H1 (cell line): ENCODE data around the gene DHH. TPM values are rescaled to one million over a fixed set of nuclear protein-coding genes. Genes with fewer than 3 reads are reported as not detected.
A peak's percentile ranks its signal among the peaks of the same experiment; 100 is the strongest.

Experiments used
- ATF3 ChIP-seq: IDR thresholded peaks from 2 replicates; pipeline ENCODE4 v1.6.1; 2011; ENCODE audit warnings: low read depth, mild to moderate bottlenecking, low read length; ENCODE audit not compliant: insufficient read depth
- BACH1 ChIP-seq: IDR thresholded peaks from 2 replicates; pipeline ENCODE4 v1.6.1; 2012; ENCODE audit warnings: low read length, improper control_type of control experiment
- BRCA1 ChIP-seq: IDR thresholded peaks from 2 replicates; pipeline ENCODE4 v1.6.1; 2012; ENCODE audit warnings: low read depth, low read length, improper control_type of control experiment
- CHD7 ChIP-seq: fragments of 300-600 bp; sonication (generic); IDR thresholded peaks from 2 replicates; pipeline ENCODE4 v1.7.1; 2012; ENCODE audit warnings: low read length, moderate library complexity, mild to moderate bottlenecking, inconsistent platforms; ENCODE audit not compliant: insufficient replicate concordance
- MAX ChIP-seq: IDR thresholded peaks from 2 replicates; pipeline ENCODE4 v1.6.1; 2012; ENCODE audit warnings: inconsistent platforms
- PHF8 ChIP-seq: fragments of 200-600 bp; sonication (generic); conservative IDR thresholded peaks from 2 replicates; pipeline ENCODE4 v1.7.1; 2012; ENCODE audit warnings: low read depth, mild to moderate bottlenecking, inconsistent platforms, low read length, moderate library complexity
- USF2 ChIP-seq: IDR thresholded peaks from 2 replicates; pipeline ENCODE4 v1.6.1; 2011; ENCODE audit warnings: low read length, improper control_type of control experiment
- ZNF274 ChIP-seq: IDR thresholded peaks from 2 replicates; pipeline ENCODE4 v1.7.0; 2012; ENCODE audit warnings: low read length, borderline replicate concordance; ENCODE audit errors: extremely low read depth
- polyA plus RNA-seq, 7 experiments: library from polyadenylated mRNA; depleted of rRNA in 3 of 7; stranded (reverse) in 5 of 7; unstranded in 2 of 7; fragments of >200 nt in 5 of 7; fragments of 200-250 nt in 2 of 7; gene quantifications; 1 replicate in 5 of 7; 2 replicates in 1 of 7; 4 replicates in 1 of 7; pipeline versions ENCODE4 v1.2.1 to v1.2.3, GENCODE V29; 2011 to 2013; ENCODE audit warnings: missing spikeins in 2 of 7, mixed read lengths in 2 of 7
- total RNA-seq: library from RNA; stranded (reverse); fragmentation: NEBNext Ultra II Directional; extraction: Animal tissue kit (Norgen Biotek cat#: 25700); gene quantifications from 2 replicates; pipeline ENCODE4 v1.2.1, GENCODE V29; 2021

Gene DHH
- total and polyA plus RNA-seq, 2 of the 8 experiments (the other 6 are each of a cell fraction or from before 2014, with no cell fraction given) = 0.03 to 0.11 TPM

GRCh38 chr12:49131051-49131893 lies 36.7 kb upstream of the DHH start, which contains the start of gene TUBA1B (continued):
- no peak for TF ChIP-seq CHD7
- no peak for TF ChIP-seq USF2
- peak; percentile 88 for TF ChIP-seq BACH1
- TF ChIP-seq ATF3 = no peak
- no peak for TF ChIP-seq BRCA1
- TF ChIP-seq ZNF274 = no peak
- TF ChIP-seq MAX = peak; percentile 94
- peak; percentile 95 for TF ChIP-seq PHF8
